PC-3 (cell line): ENCODE data around the gene SPOUT1.

Experiments
- EZH2 ChIP-seq: fragments of 300-600 bp; sonication (generic); IDR thresholded peaks from one replicate; pipeline ENCODE4 v1.6.1; 2017; ENCODE audit warnings: antibody characterized with exemption, mild to moderate bottlenecking, low read length; ENCODE audit not compliant: unreplicated experiment
- TF ChIP-seq, protein P1 (sequence below): fragments of 300-600 bp; sonication (generic); conservative IDR thresholded peaks from 2 replicates; pipeline ENCODE4 v1.5.1; 2017; ENCODE audit warnings: antibody characterized with exemption, low read depth, mild to moderate bottlenecking, low read length

DNA sequence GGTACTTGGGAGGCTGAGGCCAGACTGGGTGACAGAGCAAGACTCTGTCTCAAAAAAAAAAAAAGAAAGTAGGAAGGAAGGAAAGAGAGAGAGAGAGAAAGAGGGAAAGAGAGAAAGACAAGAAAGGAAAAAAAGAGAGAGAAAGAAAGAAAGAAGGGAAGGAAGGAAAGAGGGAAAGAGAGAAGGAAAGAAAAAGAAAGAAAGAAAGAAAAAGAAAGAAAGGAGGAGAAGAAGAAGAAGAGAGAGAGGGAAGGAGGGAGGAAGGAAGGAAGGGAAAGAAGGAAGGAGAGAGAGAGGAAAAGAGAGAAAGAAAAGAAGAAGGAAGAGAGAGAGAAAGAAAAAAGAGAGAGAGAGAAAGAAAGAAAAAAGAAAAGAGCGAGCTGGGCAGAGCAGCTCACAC lies 54.8 kb downstream of the SPOUT1 start:
- TF ChIP-seq, protein P1, sequence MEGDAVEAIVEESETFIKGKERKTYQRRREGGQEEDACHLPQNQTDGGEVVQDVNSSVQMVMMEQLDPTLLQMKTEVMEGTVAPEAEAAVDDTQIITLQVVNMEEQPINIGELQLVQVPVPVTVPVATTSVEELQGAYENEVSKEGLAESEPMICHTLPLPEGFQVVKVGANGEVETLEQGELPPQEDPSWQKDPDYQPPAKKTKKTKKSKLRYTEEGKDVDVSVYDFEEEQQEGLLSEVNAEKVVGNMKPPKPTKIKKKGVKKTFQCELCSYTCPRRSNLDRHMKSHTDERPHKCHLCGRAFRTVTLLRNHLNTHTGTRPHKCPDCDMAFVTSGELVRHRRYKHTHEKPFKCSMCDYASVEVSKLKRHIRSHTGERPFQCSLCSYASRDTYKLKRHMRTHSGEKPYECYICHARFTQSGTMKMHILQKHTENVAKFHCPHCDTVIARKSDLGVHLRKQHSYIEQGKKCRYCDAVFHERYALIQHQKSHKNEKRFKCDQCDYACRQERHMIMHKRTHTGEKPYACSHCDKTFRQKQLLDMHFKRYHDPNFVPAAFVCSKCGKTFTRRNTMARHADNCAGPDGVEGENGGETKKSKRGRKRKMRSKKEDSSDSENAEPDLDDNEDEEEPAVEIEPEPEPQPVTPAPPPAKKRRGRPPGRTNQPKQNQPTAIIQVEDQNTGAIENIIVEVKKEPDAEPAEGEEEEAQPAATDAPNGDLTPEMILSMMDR, result no peak
- no peak for TF ChIP-seq EZH2
